ENCODE data around the gene TET2.

TET2 gene

GRCh38 chr4:105146276-105147015 lies at the start of gene TET2:
Gene TET2 (plus strand): TSS chr4:105146876. CDS start chr4:105233943, 87,067 bp downstream.
- FAIRE-seq (peak; percentile 96), DNase-seq (ENCODE audit: extremely low spot score, insufficient read length, low read depth) (peak; percentile 60)

DNA sequence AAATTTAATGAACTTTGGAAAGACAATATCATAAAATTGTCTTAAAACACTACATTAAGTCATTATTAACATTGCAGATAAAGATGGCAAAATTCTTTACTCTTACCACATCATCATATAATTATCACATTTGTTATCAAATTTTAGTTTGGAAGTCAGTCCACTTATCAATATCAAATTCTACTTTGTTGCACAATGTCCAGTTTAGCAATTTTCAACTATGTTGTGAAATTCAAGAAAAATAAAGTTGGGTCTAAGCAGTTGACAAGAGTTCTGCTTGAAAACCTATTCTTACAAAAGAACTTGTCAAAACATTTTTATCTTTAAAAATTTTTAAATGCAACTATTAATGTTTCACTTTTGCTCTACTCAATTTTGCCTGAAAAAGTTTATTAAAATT lies 44.7 kb upstream of the TET2 start:
- FAIRE-seq: no peak
- no peak for DNase-seq (ENCODE audit: extremely low spot score, insufficient read length, low read depth)

- FAIRE-seq: no peak
- no peak for DNase-seq (ENCODE audit: extremely low spot score, insufficient read length, low read depth)
Observed at GRCh38 chr4:105106426-105106825, 40.2 kb upstream of the TET2 start.

DNA sequence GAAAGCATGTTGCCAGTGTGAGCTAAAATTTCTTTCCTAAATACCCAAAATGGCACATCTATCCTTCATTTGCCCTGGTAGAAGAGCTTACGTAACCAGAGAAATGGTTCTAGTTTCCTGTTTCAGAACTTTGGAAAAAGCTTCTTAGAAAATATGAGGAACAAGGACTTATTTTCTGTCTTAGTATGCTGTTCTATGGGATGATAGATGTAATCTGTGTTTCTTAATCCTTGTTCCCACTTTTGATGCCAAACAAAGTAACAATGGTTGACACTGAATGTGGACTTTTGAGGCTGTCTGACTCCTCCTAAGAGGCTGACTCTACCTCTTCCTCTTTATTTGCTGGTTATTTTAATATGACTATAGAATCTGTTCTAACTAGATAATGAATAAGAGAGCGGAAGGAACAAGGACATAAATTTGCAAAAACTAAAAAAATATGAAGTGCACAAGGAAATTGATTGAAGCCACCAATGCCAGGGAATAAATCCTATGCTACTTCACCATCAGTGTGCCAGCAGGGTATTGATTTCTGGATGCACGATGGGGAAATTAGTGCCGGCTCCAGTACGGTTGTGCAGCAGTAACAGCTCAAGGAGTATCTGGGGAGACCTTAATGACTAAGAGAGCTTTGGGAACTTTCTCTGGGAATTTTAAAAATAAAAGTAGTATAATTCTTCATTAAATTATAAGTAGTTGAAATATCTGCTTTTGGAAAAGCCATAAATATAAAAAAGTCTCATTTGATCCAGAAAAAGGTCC lies 39.4 kb upstream of the TET2 start:
- no peak for FAIRE-seq

DNA sequence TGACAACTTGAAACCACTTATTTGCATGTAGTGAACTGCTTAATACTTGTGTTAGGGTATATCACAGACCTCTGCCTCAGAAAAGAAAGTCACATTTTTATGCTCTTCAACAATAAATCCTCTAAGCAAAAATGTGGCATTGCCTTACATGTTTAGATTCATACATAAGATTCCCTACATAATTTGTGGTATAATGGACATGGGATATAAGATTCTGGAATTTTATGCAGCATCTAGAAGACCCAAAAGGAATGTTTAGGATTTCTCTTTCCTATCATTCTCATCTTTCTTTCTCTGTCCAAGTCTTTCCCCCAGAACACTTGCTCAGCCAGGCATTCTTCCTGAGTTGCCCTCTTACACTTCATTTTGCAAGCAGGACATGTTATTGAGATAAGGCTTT lies 37.7 kb upstream of the TET2 start:
- no peak for FAIRE-seq
- no peak for DNase-seq (ENCODE audit: extremely low spot score, insufficient read length, low read depth)

More for the DNA sequence above, 39.4 kb upstream of the TET2 start:
- no peak for DNase-seq (ENCODE audit: extremely low spot score, insufficient read length, low read depth)

- DNase-seq (ENCODE audit: extremely low spot score, insufficient read length, low read depth) (no peak), FAIRE-seq (no peak)
Observed at GRCh38 chr4:105112274-105112673, 34.4 kb upstream of the TET2 start.

DNA sequence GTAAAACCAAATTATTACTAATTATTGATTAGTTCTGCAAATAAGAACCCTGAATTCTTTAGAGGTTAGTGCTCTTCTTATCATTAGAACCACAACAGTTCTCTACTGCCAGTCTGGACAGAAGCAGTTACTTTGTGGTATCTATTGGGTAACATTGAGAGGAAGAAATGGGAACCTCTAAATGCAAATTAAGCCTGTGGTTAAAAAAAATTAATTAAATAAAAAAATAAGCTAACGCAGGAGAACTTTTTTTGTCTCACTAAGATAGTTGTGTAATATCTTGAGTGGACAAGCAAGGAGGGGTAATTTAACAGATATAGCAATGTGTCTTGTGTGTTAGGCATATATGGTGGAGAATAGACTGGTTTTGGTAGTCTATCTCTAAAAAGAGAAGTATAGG lies 32.9 kb upstream of the TET2 start:
- FAIRE-seq (no peak), DNase-seq (ENCODE audit: extremely low spot score, insufficient read length, low read depth) (no peak)

GRCh38 chr4:105116616-105117319 lies 29.9 kb upstream of the TET2 start:
- no peak for DNase-seq (ENCODE audit: extremely low spot score, insufficient read length, low read depth)
- no peak for FAIRE-seq

- FAIRE-seq (no peak), DNase-seq (ENCODE audit: extremely low spot score, insufficient read length, low read depth) (no peak)
Observed at GRCh38 chr4:105119356-105119755, 27.3 kb upstream of the TET2 start.

DNA sequence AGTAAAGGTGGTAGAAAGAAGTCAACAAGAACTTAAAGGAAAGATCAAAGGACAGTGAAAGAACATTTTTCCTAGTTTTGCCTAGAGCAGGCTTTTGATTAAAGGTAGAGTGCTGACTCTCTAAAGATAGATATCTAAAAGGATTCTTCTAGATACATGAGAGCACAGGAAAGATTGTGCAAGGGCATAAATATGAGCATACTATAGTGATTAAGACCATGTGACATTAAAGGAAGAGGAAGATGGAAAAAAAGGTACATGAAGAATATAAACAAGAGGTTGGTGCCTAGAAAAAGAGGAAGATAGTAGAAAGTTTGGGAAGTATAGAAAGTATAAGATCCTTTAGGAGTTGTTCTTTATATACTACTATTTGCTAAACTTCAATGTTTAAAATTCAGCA lies 26.1 kb upstream of the TET2 start:
- no peak for FAIRE-seq
- DNase-seq (ENCODE audit: extremely low spot score, insufficient read length, low read depth): no peak

- FAIRE-seq (no peak), DNase-seq (ENCODE audit: extremely low spot score, insufficient read length, low read depth) (no peak)
Observed at GRCh38 chr4:105122350-105122749, 24.3 kb upstream of the TET2 start.

- FAIRE-seq: no peak
Observed at GRCh38 chr4:105126311-105127169, 20.1 kb upstream of the TET2 start.

DNA sequence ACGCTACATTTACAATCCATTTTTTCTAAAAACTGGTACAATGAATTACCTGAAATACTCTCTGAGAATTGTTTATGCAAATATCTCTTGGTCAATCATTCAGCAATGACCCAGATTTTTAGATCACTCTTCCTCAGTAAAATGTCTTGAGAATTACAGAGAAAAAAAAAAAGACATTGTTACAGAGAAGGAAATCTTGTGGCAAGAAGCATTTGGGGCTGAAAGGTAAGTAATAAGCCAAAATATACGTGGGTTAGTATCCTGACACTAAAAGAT lies 19.6 kb upstream of the TET2 start:
- FAIRE-seq (peak; percentile 56), DNase-seq (ENCODE audit: extremely low spot score, insufficient read length, low read depth) (no peak)

More at GRCh38 chr4:105126311-105127169, 20.1 kb upstream of the TET2 start:
- DNase-seq (ENCODE audit: extremely low spot score, insufficient read length, low read depth): no peak

GRCh38 chr4:105128208-105128607 lies 18.5 kb upstream of the TET2 start:
- DNase-seq (ENCODE audit: extremely low spot score, insufficient read length, low read depth): no peak
- peak; percentile 66 for FAIRE-seq

DNA sequence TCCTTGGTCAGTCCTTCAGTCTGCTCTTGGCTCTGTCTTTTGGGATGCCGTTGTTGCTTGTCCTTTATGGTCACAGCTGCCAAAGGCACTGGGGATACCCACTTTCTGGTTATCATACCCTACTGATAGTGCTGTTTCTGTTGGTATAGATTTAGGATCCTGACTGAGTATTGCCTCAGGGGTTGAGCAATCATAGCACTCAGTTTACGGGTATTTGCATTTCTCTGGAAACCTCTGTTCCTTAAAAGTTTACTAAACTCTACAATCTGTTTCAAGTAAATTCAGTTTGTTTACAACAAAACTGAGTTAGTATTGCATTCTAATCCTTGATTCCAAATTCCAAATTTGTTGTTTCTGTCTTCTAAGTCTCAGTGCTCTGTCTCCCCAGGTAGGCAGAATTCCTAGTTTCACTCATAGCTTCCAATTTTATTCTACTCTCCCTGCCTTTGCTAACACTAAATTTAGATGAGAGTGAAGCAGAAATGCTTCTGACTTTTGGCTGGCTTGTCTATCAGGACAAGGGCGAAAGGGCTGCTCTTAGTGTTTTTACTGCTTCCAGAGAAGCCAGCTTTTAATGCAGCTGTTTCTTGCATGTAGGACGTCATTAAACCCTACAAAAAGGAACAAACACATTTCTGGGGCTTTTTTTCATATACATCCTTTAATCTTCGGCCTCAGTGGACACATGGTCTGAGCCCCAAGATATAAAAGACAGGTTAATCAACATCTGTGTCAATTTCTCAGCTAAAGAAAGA lies 17.2 kb upstream of the TET2 start:
- FAIRE-seq: peak; percentile 18
- DNase-seq (ENCODE audit: extremely low spot score, insufficient read length, low read depth): no peak

GRCh38 chr4:105130945-105131344 lies 15.7 kb upstream of the TET2 start:
- DNase-seq (ENCODE audit: extremely low spot score, insufficient read length, low read depth): no peak
- FAIRE-seq: no peak

DNA sequence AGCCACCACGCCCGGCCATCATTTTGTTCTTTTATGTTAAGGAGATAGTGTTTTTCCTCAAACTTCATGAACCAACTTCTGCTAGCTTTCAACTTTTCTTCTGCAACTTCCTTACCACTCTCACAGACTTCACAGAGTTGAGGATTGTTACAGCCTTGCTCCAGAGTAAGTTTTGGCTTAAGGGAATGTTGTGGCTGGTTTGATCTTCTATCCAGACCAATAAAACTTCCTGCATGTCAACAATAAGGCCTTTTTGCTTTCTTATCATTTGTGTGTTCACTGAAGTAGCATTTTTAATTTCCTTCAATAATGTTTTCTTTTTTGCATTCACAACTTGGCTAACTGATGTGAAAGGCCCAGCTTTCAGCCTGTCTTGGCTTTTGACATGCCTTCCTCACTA lies 12.7 kb upstream of the TET2 start:
- no peak for FAIRE-seq

DNA sequence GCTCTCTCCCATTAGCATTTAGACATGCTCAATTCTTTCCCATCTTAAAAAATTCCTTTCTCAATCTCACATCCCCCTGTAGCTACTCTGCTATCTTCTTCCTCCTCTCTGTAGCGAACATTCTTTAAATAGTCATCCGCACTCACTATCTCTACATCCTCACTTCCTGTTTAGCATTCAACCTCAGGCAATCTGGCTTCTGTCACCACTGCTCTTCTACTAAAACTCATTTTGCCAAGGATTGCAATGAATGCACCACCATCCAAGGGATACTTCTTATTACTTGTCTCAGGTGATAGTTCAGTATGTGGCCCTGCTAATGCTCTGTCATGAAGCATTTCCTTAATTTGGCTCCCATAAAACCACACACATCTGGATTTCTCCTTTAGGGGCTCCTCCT lies 10.9 kb upstream of the TET2 start:
- FAIRE-seq (no peak), DNase-seq (ENCODE audit: extremely low spot score, insufficient read length, low read depth) (no peak)

More for the DNA sequence above, 12.7 kb upstream of the TET2 start:
- DNase-seq (ENCODE audit: extremely low spot score, insufficient read length, low read depth): no peak

GRCh38 chr4:105137121-105137875 lies 9.4 kb upstream of the TET2 start:
- FAIRE-seq: no peak
- DNase-seq (ENCODE audit: extremely low spot score, insufficient read length, low read depth): no peak
